HEK293 (cell line): Measurements from ENCODE around the gene PBX2.
A peak's percentile ranks its signal among the peaks of the same experiment; 100 is the strongest.

ENCODE experiments used
- AEBP2 ChIP-seq: fragments of 450-650 bp; formaldehyde crosslinking; IDR thresholded peaks from 2 replicates; pipeline ENCODE4 v1.5.1; 2016; ENCODE audit warnings: missing biosample characterization, missing genetic modification characterization, borderline replicate concordance
- PRDM10 ChIP-seq: fragments of 450-650 bp; formaldehyde crosslinking; IDR thresholded peaks from 2 replicates; pipeline ENCODE4 v1.5.1; 2016; ENCODE audit warnings: missing biosample characterization, missing genetic modification characterization
- SP2 ChIP-seq: fragments of 450-650 bp; formaldehyde crosslinking; IDR thresholded peaks from 2 replicates; pipeline ENCODE4 v1.5.1; 2016; ENCODE audit warnings: missing biosample characterization, missing genetic modification characterization
- ZBTB21 ChIP-seq: fragments of 450-650 bp; formaldehyde crosslinking; IDR thresholded peaks from 2 replicates; pipeline ENCODE4 v1.5.1; 2017; ENCODE audit warnings: missing biosample characterization, missing genetic modification characterization
- ZBTB7A ChIP-seq: fragments of 450-650 bp; formaldehyde crosslinking; IDR thresholded peaks from 2 replicates; pipeline ENCODE4 v1.5.1; 2016; ENCODE audit warnings: low read depth, missing biosample characterization, missing genetic modification characterization
- ZEB2 ChIP-seq: fragments of 450-650 bp; formaldehyde crosslinking; IDR thresholded peaks from 2 replicates; pipeline ENCODE4 v1.5.1; 2016; ENCODE audit warnings: missing biosample characterization, missing genetic modification characterization
- ZFP69B ChIP-seq: fragments of 450-650 bp; formaldehyde crosslinking; IDR thresholded peaks from 2 replicates; pipeline ENCODE4 v1.5.1; 2016; ENCODE audit warnings: missing biosample characterization, missing genetic modification characterization
- ZNF2 ChIP-seq: fragments of 450-650 bp; formaldehyde crosslinking; IDR thresholded peaks from 2 replicates; pipeline ENCODE4 v1.5.1; 2016; ENCODE audit warnings: missing biosample characterization, missing genetic modification characterization
- ZNF214 ChIP-seq: fragments of 450-650 bp; formaldehyde crosslinking; IDR thresholded peaks from 2 replicates; pipeline ENCODE4 v1.5.1; 2017; ENCODE audit warnings: missing biosample characterization, mild to moderate bottlenecking, missing genetic modification characterization, borderline replicate concordance
- ZNF266 ChIP-seq: fragments of 450-650 bp; formaldehyde crosslinking; IDR thresholded peaks from 2 replicates; pipeline ENCODE4 v1.5.1; 2016; ENCODE audit warnings: missing biosample characterization, missing genetic modification characterization, low read depth
- ZNF274 ChIP-seq, 2 experiments: fragments of 200-500 bp in 1 of 2; fragments of 450-650 bp in 1 of 2; sonication (Bioruptor generic) in 1 of 2; formaldehyde crosslinking in 1 of 2; IDR thresholded peaks; 2 replicates each; pipeline versions ENCODE4 v1.5.1 to v1.6.1; 2014 to 2016; ENCODE audit warnings: borderline replicate concordance in 1 of 2, inconsistent platforms in 1 of 2, low read length in 1 of 2, missing biosample characterization in 1 of 2, missing genetic modification characterization in 1 of 2
- ZNF280C ChIP-seq: fragments of 450-650 bp; formaldehyde crosslinking; IDR thresholded peaks from 2 replicates; pipeline ENCODE4 v1.5.1; 2016; ENCODE audit warnings: missing biosample characterization, missing genetic modification characterization
- ZNF335 ChIP-seq: fragments of 450-650 bp; formaldehyde crosslinking; conservative IDR thresholded peaks from 2 replicates; pipeline ENCODE4 v1.5.1; 2016; ENCODE audit warnings: missing biosample characterization, missing genetic modification characterization
- ZNF341 ChIP-seq: fragments of 450-650 bp; formaldehyde crosslinking; IDR thresholded peaks from 2 replicates; pipeline ENCODE4; 2016; ENCODE audit warnings: low read depth, missing biosample characterization, missing genetic modification characterization
- ZNF366 ChIP-seq: fragments of 450-650 bp; formaldehyde crosslinking; conservative IDR thresholded peaks from 2 replicates; pipeline ENCODE4 v1.5.1; 2016; ENCODE audit warnings: missing biosample characterization, missing genetic modification characterization
- ZNF398 ChIP-seq: fragments of 450-650 bp; formaldehyde crosslinking; IDR thresholded peaks from 2 replicates; pipeline ENCODE4 v1.5.1; 2017; ENCODE audit warnings: missing biosample characterization, missing genetic modification characterization
- ZNF580 ChIP-seq: fragments of 450-650 bp; formaldehyde crosslinking; IDR thresholded peaks from 2 replicates; pipeline ENCODE4 v1.5.1; 2016; ENCODE audit warnings: missing biosample characterization, missing genetic modification characterization
- ZNF600 ChIP-seq: fragments of 450-650 bp; formaldehyde crosslinking; IDR thresholded peaks from 2 replicates; pipeline ENCODE4 v1.5.1; 2016; ENCODE audit warnings: missing biosample characterization, missing genetic modification characterization
- ZNF658 ChIP-seq: fragments of 450-650 bp; formaldehyde crosslinking; IDR thresholded peaks from 2 replicates; pipeline ENCODE4; 2016; ENCODE audit warnings: missing biosample characterization, missing genetic modification characterization
- ZNF785 ChIP-seq: fragments of 450-650 bp; formaldehyde crosslinking; IDR thresholded peaks from 2 replicates; pipeline ENCODE4 v1.5.1; 2016; ENCODE audit warnings: missing biosample characterization, missing genetic modification characterization
- ZNF830 ChIP-seq: fragments of 450-650 bp; IDR thresholded peaks from 2 replicates; pipeline ENCODE4 v1.5.0; 2018; ENCODE audit warnings: missing biosample characterization, missing genetic modification characterization, low read depth, mild to moderate bottlenecking, moderate library complexity
- ZNF843 ChIP-seq: fragments of 450-650 bp; formaldehyde crosslinking; IDR thresholded peaks from 2 replicates; pipeline ENCODE4 v1.5.1; 2016; ENCODE audit warnings: missing biosample characterization, missing genetic modification characterization
- TF ChIP-seq, protein P1 (sequence below): fragments of 450-650 bp; formaldehyde crosslinking; IDR thresholded peaks from 2 replicates; pipeline ENCODE4 v1.5.1; 2016; ENCODE audit warnings: missing biosample characterization, missing genetic modification characterization

Gene PBX2

DNA sequence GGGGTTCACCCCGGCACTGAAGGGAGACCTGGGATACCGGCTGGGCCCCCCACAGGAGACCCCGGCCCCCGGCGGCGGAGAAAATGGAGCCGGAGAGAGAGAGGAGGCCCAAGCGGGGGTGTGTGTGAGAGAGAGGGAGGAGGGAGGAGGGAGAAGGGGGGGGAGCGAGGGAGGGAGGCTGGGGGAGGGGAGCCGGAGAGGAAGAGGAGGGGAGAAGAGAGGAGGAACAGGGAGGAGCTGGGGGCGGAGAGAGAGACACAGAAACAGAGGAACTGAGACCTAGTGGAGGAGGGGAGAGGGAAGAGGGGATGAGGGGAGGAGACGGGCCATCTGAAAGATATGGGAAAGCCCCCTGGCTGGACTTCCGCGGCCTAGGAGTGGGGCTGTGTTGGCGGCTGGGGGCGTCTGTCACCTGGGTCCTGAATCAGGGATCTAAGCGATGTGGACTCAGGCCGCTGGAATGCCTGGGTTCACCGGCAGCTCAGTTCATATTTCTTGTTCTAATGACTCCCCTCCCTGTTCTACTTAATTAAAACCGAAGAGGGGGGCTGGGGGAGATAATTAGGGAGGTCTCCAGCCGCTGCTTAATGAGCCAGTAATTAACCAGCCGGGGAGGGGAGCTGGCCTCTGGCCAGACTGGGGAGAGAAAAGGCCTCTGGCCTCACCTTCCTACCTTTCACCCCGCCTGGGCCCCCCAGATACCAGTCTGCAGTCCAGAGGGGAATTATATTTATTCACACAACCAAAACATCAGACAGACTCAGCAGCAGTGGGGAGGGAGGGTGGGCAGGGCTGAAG lies at the start of gene PBX2 (continued):
- TF ChIP-seq ZNF600 (tag by site-specific recombination) (peak; percentile 70; the same call in 1 of the 2 replicates), ZNF785 (tag by site-specific recombination) (no peak), ZNF266 (no peak), ZNF280C (tag by site-specific recombination) (no peak), ZNF658 (tag by site-specific recombination) (no peak), SP2 (tag by site-specific recombination) (peak; percentile 98), ZNF843 (tag by site-specific recombination) (peak; percentile 42; the same call in 1 of the 2 replicates), ZNF214 (tag by site-specific recombination) (no peak), ZNF580 (tag by site-specific recombination) (0 out of 2 replicates have a peak, but pooled peaks have one; percentile 42), ZBTB21 (peak; percentile 28; the same call in 1 of the 2 replicates), ZNF830 (tag by site-specific recombination) (no peak), AEBP2 (tag by site-specific recombination) (no peak), ZEB2 (tag by site-specific recombination) (peak; percentile 82), ZFP69B (tag by site-specific recombination) (peak; percentile 56; the same call in 1 of the 2 replicates), ZNF2 (tag by site-specific recombination) (peak; percentile 61; the same call in 1 of the 2 replicates), ZNF341 (tag by site-specific recombination) (peak; percentile 69), ZNF366 (tag by site-specific recombination) (peak; percentile 99), ZNF335 (peak; percentile 69), PRDM10 (tag by site-specific recombination) (peak; percentile 79), ZNF398 (tag by site-specific recombination) (peak; percentile 99), ZNF274 (IDR thresholded peaks at IDR 0.05; ENCODE audit: low read length) (no peak), ZNF274 (tag by site-specific recombination; IDR thresholded peaks at IDR 0.05; ENCODE audit: borderline replicate concordance) (no peak), ZBTB7A (tag by site-specific recombination) (peak; percentile 73; the same call in 1 of the 2 replicates)
- TF ChIP-seq, protein P1, sequence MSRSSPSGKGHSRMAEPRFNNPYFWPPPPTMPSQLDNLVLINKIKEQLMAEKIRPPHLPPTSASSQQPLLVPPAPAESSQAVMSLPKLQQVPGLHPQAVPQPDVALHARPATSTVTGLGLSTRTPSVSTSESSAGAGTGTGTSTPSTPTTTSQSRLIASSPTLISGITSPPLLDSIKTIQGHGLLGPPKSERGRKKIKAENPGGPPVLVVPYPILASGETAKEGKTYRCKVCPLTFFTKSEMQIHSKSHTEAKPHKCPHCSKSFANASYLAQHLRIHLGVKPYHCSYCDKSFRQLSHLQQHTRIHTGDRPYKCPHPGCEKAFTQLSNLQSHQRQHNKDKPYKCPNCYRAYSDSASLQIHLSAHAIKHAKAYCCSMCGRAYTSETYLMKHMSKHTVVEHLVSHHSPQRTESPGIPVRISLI (tag by site-specific recombination), result no peak
- TF ChIP-seq, all 188 proteins: peak for 55
